GM19035 (cell line): ENCODE results near the gene SIM1.

Source experiments
- ATAC-seq: cut with Tn5 transposase; IDR thresholded peaks from one replicate; pipeline ENCODE4 v1.9.1; 2021; ENCODE audit not compliant: unreplicated experiment

Gene SIM1

GRCh38 chr6:100472674-100473073 is 8.0 kb upstream of the SIM1 start:
- ATAC-seq: peak; percentile 90

GRCh38 chr6:100470422-100471120 is 5.8 kb upstream of the SIM1 start:
- ATAC-seq: no peak

DNA sequence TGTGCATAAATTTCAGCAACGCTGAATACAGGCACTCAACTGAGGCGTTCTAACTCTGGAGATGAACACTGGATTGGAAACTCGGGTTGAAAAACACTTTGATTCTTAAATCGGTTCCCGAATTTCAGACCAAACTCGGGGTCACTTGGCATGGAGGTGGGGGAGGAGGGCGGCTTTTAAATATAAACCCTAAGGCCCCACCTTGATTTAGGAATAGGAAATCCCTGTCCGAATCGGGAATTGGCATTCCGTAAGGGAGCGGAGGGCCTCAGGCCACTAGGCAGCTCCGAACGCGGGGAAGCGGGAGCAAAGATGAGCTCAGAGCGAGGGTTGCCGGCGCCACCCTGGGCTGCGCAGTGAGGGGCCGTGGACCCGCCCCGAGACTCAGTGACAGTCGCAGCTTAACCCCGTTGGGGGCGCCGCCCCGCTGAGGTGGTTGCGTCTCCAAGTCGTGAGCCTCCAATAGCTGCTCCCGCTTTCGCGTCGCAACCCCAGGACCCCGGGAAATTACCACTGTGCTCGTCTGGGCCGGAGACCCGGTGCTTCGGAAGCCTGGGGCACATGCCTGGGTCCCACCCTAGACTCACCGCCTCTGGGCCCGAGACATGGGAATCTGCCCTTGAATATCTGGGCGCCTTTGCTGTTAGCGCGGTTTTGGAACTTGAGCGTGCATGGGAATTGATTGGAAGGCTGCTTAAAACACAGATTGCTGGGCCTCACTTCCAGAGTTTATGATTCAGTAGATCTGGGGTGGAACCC is 4.6 kb upstream of the SIM1 start:
- no peak for ATAC-seq

DNA sequence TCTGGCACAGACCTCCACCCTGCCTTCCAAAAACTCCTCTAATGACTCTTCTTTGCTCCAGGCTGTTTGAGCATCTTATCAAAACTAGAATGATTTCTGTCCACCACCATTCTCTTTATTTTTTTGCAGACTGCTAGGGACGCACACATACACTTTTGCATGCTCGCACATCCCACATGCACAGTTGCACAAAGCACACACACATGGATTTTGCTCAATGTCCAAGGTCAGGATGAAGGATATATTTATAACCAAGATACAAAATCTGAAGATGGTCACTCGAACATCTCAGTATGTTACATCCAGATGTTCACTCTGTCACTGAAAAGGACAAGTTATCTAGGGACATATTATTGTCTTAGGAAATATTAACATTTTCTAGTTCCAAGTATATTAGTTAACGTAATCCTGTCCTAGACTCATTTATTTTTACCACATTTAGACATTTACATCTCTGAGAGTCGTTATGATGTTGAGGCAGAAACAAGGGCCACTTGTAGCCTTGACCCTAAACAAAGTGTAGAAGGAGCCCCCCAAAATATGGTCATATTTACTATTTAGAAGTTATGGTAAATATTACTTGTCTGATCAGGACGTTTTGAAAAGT is 3.4 kb upstream of the SIM1 start:
- ATAC-seq: no peak

DNA sequence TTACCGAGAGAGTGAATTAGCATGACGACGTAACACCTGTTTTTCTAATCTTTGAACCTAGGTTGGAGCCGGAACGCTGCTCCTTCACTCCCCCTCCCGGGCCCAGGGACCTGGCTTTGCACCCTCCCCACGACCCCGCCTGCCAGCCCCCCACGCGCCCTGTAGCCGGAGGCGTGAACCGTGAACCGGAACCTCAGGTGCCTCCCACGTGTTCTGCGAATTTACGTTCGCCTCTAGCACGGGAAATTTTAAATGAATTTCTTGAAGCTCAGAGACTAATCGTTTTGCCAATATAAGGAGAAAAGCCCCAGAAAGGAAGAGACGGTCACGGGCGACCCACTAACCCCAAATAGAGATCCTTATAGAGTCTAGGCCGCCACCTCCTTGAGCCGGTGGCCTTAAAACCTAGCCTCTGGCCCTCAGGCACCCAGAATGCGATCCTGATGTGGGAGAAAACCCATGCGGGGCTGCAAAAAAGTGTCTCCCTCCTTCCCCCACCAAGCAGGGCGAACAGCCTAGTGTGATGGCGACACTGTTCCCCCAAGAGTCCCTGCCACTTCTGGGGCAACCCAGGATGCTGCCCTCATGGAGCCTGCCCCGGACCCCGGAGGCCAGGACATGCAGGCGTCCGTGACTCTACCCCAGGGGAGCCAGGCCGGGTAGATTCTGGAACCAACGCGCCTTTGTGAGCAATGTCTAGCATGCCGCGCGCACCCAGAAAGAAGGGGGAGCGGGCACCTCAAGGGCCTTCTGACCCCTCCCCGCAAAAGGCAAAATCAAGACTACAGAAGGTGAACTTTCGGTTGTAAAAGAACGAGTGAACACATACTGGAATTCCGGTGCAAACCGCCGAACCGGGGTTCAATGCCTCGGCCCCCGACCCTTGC is 2.7 kb upstream of the SIM1 start:
- no peak for ATAC-seq

DNA sequence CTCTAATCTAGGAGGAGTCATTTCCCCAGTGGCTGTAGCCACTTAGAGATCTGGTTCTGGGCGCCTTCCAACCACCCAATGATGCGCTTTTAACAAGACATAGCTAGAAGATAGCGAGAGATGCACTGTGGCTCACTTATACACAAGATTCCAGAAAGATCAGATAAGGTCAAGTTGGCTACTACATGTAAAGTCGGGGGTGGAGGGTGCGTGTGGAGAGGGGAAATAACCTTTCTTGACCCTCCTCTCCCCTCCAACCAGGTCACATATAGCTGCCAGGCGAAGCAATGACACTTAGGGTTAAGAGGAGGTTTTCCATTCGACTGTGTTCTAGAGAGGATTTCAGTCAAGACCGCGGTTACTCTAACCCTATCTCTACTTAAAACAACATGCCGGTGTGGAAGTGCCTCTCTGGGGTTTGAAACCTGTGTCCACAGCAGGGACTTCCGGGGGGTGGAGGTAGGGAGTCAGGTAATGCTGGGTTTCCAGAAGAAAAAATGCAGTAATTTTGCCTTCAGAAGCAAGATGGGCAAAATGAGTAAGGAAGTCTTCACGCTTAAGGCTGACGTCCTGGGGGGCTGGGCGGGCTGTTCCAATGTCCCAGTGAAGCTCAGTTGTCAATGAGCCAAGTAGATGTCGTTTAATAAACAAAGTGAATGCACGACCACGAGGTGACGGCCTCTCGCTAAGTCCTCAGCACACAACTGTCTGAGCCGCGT is 1.8 kb upstream of the SIM1 start:
- ATAC-seq: no peak

GRCh38 chr6:100465701-100466409 is 1.1 kb upstream of the SIM1 start:
- no peak for ATAC-seq

DNA sequence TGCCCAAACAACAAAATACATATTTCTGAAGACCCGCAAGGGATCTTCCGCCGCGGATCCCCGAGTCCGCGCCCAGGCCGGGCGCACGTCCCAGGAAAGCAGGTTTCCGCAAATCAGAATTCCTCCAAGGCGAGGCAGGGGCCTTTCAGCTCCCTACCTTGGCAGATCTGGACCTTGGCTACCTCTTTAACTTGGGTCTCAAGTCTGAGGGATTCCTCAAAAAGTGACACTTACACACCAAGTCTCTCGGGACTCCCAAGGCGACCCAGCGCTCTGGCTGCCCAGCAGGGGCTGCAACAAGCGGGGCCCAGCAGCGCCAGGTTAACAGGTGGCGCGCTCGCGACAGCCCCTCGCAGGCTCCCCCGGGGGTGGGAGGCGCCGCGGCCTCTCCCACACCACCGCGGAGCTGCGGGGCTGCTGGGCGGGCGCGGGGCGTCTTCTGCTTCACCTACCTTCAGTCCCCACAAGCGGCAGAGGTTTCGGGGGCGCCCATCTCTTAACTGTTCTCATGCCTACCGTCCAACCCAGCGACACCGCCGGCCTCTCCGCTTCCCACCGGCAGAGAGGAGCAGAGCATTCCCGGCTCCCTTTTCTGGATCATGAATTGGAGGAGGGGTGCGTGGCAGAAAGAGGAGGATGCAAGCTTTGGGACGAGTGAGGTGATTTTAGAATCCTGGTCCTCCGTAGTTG is 414 bp downstream of the SIM1 start:
- ATAC-seq: no peak

DNA sequence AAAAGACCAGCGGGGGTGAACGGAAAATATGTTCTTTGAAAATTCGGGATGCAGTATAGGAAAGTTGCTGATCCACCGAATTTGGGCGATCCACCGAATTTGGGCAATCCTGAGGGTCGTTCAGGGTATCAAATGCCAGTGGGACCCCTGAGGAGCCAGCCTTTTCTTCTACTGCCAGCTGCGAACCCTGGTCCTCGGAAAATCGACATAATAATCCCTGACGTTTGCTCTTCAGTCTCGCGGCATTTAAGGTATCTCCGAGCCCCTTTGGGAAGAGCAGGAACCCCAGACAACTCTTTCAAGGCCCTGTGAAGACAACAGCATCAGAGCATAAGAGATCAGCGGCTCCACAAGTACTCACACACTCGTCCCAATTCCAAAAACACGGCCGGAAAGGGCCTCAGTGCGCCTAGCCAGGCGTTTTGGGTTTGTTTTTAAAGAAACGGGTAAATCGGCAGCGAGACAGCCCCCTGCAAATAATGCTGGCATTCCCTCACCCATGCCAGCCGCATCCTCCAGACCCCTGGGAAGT is 1.0 kb downstream of the SIM1 start:
- ATAC-seq: no peak

- ATAC-seq: no peak
These were observed 1.8 kb downstream of the SIM1 start for GRCh38 chr6:100462706-100463629.

GRCh38 chr6:100461917-100462705 is 2.6 kb downstream of the SIM1 start:
- ATAC-seq: no peak

DNA sequence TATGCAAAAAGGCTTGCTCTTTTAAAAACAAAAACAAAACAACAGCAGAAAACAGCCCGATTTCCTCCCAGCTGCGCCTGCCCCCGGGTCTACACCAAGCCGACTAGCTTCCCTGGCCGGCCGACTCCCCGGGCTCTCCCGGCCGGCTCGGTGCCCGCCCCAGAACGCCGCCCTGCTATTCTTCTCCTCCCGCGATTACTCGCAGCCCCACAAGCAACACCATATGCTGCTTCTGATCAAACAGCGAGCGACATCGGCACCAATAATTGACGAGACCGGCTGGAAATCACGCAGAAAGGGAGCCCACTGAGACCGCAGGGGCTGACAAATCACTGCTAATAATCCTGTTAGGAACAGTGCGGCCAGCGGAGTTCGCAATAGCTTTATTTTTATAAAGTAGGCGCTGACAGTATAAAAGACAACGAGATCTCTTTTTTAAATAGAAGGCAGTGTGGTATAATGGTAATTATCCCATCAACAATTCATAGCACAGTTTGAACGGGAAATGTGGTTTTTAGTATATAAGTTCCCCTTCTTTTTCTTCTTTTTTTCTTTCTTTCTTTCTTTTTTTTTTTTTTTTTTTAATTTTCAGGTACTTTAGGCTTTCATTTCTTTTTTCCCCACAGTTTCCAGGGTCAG is 3.3 kb downstream of the SIM1 start:
- no peak for ATAC-seq

- no peak for ATAC-seq
These were observed 4.0 kb downstream of the SIM1 start for GRCh38 chr6:100460650-100461204.

DNA sequence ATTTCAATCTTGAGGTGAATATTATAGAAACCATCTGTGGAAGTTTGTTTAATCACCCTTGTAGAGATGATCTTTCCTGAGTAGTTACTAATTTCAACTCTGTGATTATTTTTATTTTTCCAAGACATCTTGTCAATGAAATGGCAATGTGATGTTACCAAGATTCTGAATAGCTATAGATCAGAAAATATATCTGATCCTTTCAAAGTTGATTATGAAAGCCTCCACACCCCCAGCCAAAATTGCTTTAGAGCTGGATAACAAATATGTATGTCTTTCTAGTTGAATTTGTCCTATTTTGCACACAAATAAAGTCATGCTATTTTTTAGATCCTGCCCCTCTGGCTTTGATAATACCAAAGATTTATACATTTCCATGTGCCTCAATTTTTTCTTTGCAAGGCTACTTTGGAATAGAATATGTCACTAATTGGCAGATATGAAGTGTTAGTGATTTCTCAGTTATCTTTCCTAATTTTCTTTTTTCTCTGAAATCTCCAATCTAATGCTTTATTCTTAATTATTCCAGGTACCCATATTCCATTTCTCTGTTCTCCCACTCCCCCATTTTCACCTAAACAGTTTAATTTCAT is 5.0 kb downstream of the SIM1 start:
- no peak for ATAC-seq

GRCh38 chr6:100458841-100459591 is 5.7 kb downstream of the SIM1 start:
- no peak for ATAC-seq
